ENCODE measurements around the gene ST6GAL1.

The ST6GAL1 gene

GRCh38 chr3:186917512-186918312 lies 12.6 kb upstream of the ST6GAL1 start:
- no peak for DNase-seq

- no peak for DNase-seq
Measured at GRCh38 chr3:186920301-186920700, 10.0 kb upstream of the ST6GAL1 start.

GRCh38 chr3:186920796-186921195 lies 9.5 kb upstream of the ST6GAL1 start:
- no peak for DNase-seq

GRCh38 chr3:186921578-186921977 lies 8.7 kb upstream of the ST6GAL1 start:
- DNase-seq: no peak

- no peak for DNase-seq
Measured at GRCh38 chr3:186922224-186922623, 8.1 kb upstream of the ST6GAL1 start.

GRCh38 chr3:186922790-186923189 lies 7.5 kb upstream of the ST6GAL1 start:
- DNase-seq: no peak

- no peak for DNase-seq
Measured at GRCh38 chr3:186923241-186923640, 7.1 kb upstream of the ST6GAL1 start.

GRCh38 chr3:186925826-186926225 lies 4.5 kb upstream of the ST6GAL1 start:
- DNase-seq: no peak

- DNase-seq: no peak
Measured at GRCh38 chr3:186929186-186929585, 1.1 kb upstream of the ST6GAL1 start.

- DNase-seq: no peak
Measured at GRCh38 chr3:186929685-186930084, 641 bp upstream of the ST6GAL1 start.

- DNase-seq: peak; percentile 76 to 83 (median 80)
Measured at GRCh38 chr3:186930641-186931531, 560 bp downstream of the ST6GAL1 start.

GRCh38 chr3:186931532-186932280 lies 1.4 kb downstream of the ST6GAL1 start:
- peak; percentile 27 to 38 (median 28) for DNase-seq

GRCh38 chr3:186932281-186933181 lies 2.2 kb downstream of the ST6GAL1 start:
- DNase-seq: peak; percentile 22 to 43 (median 25)

GRCh38 chr3:186933816-186934215 lies 3.5 kb downstream of the ST6GAL1 start:
- DNase-seq: peak; percentile 41 to 56 (median 53)

- DNase-seq: no peak
Measured at GRCh38 chr3:186935133-186935532, 4.8 kb downstream of the ST6GAL1 start.

- DNase-seq: no peak
Measured at GRCh38 chr3:186937017-186937875, 6.9 kb downstream of the ST6GAL1 start.

GRCh38 chr3:186938716-186939115 lies 8.4 kb downstream of the ST6GAL1 start:
- DNase-seq: peak in 1 of 3 donors; percentile 10

GRCh38 chr3:186939536-186939935 lies 9.2 kb downstream of the ST6GAL1 start:
- no peak for DNase-seq

GRCh38 chr3:186940967-186941366 lies 10.6 kb downstream of the ST6GAL1 start:
- no peak for DNase-seq

GRCh38 chr3:186942168-186942567 lies 11.8 kb downstream of the ST6GAL1 start:
- no peak for DNase-seq

- DNase-seq: no peak
Measured at GRCh38 chr3:186945255-186945823, 15.0 kb downstream of the ST6GAL1 start.
